EH (cell line): ENCODE measurements around the gene TAF1B.
A peak's percentile ranks its signal among the peaks of the same experiment; 100 is the strongest.

Source experiments
- DNase-seq: peaks from one replicate; pipeline ENCODE4 v3.0.0-alpha.2; 2015; ENCODE audit warnings: low read depth

Gene TAF1B

DNA sequence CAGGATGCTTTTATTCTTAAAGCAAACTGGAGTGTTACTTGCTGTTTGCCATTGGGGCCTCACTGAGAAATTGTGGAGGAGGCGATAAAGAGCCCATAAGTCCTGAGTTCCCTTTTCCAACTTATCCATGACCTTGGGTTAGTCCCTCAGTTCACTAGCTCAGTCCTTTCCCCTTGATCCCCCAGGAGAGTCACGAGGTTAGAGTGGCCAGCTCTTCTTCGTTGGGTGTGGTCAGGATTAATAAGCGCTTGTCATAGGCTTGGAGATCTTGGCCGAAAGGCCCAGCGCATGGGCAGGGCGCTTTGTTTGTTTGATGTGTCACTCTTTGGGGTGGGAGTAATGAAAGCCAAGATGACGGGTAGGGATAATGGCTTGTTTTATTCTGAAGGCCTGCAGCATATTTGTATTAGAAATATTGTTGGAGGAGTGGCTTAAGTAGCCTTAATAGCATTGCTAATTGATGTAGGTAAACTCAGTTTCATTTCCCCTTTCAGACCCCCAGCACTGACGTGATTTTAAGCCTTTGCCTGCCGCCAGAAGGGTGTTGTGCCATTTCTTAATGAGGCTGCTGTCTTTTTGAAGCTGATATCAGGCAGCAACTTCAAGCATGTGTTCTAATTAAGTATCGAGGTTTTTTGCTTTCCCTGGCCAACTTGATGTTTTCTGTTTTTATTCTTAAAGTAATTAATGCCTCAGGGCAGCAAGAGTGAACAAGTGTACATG lies 123.9 kb downstream of the TAF1B start:
- DNase-seq = no peak

DNA sequence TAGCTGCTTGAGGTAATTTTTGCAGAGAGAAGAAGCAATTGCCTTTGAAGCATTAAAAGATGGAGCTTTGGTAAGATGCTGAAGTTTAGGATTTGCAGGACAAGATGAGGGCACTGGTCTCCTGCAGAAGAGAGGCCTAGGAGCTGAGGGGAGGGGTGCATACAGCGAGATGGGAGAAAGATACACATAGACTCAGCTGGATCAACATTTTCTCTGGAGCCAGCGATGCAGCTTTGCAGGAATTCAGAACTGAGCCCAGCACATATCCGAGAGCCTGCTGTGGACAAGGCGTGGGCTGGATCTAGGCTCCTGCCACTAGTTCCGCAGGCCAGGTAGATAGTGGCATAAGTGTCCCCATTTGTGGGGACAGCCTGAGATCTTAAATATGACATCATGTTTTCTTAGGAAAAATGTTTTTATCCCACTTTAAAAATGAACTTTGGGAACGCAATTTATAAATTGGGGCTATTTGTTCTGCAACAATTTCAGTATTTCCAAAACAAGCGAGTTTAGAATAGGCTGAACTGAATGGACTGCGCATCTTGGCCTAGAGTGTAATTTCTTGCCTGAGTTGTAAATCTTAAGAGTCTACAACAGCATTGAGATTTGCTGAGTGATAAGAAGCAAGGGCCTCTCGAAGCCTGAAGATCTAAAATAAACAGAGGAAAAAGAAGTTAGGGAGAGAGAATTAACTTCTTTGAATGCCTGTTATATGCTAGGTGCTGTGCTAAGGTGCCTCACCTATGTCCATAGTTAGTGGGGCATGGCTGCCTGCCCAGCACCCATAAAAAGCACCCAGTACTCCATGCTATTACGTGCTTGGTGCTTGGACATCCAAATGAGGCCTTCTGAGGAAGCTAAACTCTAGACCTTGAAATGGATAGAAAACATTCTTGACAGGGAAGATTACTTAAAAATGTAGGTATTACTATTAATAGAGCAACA lies 125.6 kb downstream of the TAF1B start:
- DNase-seq = no peak

DNA sequence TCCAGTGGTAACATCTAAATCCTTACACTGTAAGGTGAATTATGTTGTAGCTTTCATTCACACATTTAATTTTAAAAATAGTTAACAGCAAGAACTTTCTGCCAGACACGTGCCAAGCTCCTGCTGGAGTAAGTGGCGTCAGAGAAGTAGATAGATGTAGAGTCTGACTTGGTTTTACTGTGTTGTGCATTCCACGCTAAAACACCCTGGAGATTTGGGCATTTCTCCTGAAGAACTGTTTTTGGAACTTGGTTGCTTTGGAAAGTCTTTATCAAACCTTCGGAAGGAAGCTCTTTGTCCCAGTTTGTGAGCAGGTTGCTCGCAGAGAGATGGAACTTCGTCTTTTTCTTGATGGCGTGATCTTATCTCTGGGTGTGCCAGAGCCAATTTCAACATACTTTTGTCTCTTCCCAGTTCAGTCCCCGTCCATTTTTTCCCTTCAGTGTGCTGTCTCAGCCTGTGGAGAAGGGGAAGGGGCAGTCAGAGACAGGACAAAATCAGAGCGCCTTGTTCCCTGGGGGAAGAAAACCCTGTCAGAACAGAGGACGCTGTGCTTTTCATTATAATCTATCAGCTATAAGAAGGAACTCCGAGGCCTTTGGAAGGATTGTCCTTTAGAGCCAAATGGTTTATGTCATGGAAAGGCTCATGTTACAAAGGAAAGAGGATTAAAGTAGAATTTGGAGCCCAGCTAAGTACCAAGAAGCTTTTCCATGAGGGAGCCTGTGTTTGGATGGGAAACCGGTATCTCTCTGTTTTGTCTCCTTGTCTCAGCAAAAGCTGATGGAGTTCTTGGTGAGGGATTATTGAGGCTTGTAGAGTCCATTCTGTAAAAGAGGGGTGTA lies 127.1 kb downstream of the TAF1B start:
- peak; percentile 22 for DNase-seq

DNA sequence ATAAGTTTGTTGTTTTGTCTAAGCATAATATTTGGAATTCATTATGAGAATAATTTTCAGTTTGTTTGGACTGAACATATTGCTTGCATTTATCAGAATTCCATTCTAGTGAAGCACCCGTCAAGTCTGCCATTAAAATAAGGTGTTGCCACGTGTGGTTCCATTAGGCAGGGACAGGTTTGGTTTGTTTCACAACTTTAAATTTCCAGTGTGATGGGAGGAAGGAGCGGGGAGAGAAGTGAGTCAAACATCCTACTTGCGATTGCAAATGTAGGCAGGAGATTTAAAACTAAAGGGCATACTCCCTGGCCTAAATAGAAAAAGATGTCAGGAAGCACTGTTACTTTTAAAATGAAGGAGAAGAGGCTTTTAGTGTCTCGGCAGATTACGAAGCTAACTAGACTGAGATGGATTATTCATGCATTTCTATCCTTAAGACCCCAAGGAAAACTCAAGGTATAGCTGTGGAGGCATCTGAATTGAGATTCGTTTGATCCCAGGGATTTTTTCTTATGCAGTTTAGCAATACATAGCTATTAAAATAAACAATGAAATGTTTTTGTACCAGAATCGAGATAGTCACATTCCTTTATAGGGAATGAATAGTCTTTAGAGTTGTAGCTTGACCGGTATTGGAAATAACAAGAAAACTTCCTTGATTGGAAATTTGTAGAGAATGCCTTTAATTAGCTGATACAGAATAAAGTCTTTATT lies 128.0 kb downstream of the TAF1B start:
- DNase-seq = peak; percentile 59

DNA sequence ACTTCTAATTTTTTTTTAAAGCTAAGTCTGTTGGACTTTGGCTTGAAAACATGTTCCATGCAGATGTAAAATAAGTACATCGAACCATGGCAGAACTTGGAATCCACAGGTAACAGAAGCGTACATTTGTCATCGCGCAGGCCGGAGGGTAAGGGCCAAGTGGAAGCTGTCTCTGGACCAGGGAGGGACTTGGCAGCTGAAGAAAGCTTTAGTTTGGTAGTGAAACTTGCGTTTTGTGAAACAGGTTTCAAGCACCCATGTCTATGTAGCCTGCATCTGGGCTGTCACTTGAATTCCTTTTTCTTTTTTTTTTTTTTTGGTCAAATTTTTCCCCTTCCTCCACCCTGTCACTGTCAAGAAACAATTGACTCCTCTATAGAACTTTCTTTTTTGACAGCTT lies 128.6 kb downstream of the TAF1B start:
- no peak for DNase-seq

DNA sequence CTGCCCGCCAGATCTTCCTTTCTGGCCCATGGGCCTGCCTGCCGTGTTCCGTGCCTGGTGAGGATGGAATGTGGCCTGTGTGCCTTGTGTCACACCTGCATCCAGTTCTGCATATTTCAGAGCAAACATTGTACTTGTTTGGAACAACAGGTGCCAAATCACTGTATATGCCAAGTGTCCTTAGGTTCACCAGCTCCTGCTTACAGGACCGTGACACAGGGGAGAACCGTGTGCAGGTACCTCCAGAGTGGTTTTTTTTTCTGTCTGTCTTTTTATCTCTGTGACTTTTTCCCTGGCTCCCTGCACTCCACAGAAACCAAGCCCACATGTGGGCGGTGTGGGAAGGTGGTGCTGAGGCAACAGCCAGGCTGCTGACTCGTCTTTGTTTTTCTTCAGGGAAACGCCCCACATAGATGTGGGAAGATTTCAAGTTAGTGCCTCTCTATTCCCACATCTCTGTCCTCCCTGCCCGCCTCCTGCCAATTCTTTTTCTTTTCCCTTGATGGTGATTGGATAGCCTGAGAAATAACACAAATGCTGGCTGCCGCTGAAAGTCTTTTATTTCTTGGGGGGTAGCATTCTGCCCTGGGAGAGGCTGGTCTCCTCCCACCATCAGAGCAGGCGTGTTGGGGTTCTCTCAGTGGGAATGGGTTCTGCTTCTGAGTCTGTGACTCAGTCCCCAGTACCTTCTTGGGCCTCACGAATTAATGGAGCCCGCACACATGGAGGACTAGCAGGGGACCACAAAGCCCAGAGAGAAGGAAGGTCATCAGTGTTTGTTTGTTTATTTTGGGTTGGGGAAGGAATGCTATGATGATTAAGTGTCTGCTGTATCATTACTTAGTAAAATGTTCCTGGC lies 129.6 kb downstream of the TAF1B start:
- DNase-seq = peak; percentile 70

DNA sequence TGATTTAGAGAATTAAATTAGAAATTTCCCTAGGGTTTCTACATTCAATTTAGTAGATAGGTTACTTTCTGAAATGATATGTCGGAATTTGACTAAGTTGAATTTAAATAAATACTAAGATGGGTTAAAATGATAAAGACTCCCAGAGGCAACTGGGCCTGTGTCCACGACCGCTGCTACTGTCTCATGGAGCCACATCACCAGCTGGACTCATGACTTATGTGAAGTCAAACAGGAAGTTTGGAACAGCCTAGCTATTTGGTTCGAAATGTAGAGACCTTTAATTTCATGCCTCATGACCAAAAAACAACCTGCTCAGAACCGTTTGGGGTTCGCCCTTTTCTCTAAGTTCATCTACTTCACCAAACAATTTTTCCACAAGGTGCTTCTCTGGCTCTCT lies 130.4 kb downstream of the TAF1B start:
- DNase-seq = peak; percentile 61

DNA sequence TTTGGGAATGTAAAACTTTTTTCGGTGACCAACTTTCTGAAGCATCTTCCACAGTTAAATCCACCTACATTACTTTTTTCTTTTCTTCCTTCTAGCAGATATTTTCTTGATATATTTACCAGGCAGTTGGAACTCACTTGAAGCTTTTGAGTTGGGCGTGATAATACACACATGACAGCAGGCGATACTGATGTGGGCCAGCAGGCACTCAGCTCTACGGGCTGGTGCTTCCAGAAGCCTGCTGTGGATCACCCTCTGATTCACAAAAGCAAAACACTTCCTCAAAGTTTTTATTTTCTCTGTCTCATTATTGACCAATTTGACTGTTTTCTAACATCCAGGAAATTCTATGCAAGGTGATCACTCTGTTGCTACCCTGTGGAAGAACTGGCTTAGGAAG lies 131.1 kb downstream of the TAF1B start:
- DNase-seq = no peak

DNA sequence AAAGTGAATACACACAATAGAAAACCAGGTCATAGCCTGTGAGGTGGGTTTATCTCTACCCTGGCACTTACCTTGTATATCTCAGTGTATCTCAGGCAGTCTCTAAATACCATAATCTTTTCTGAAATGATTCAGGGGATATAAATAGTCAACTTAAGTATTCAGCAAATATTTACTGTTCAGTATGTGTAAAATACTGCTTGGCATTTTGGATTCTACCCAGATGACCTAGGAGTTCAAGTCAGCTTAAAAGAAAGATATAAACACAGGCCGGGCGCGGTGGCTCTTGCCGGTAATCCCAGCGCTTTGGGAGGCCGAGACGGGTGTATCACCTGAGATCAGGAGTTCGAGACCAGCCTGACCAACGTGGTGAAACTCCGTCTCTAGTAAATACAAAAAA lies 132.1 kb downstream of the TAF1B start:
- DNase-seq = peak; percentile 64

DNA sequence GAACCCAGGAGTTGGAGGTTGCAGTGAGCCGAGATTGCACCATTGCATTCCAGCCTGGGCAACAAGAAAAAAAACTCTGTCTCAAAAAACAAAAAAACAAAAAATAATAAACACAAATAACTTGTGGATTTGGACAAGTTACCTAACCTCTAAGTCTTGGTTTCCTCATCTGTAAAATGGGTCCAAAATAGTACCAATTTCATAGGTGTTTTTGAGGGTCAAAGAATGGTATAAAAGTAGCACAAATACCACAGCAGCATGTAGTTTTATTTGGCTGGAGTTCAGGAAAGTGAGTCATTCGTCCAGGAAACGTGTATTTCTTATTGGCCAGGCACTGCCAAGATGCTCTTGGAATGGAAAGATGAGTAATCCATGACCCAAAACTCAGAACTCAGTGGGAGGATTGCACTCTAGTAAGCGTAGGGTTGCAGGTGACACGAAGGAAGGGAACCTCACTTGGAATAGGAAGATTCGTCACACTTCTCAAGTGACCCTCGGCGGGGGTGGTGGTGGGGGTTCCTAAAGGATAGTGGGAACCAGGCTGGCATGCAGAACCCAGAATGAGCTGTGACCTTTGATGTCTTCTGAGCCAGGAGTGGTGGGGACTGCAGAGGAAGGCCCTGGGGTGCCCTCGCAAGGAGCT lies 132.7 kb downstream of the TAF1B start:
- peak; percentile 97 for DNase-seq

DNA sequence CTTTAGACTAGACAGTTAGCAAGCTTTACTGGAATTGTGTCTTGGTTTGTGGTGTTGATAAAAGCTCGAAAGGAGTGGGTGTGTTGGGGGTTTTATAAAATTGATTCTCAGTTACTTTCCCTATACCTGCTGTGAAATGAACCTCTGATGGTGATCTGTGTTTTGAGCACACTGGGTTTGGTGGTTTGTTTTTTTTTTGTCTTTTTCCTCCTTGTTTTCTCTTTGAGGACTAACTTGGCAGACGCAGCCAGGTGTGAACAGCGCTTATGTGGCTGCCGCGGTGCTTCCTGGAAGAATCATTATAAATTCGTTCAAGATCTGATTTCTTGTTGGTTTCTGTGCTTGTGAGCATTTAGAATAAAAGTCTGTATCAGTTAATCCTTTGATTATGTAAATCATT lies 136.7 kb downstream of the TAF1B start:
- DNase-seq = no peak

DNA sequence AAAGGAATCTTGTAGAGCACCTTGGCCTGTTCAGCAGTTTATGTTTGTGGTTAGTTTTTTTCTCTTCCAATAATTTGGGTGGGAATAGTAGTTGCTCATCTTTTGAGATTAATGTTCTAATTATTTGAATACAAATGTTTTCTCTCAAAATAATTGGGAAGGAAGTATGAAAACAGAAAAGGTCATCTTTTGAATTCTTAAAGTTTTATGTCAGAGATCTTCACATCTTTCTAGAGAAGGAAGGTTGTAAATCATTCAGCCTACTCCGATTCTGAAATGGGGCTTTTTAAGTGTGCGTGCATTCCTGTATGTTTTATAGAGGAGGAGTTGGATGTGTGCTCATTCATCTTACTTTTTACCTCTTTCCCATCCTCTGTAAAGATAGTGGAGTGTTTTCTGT lies 137.2 kb downstream of the TAF1B start:
- DNase-seq = peak; percentile 87

DNA sequence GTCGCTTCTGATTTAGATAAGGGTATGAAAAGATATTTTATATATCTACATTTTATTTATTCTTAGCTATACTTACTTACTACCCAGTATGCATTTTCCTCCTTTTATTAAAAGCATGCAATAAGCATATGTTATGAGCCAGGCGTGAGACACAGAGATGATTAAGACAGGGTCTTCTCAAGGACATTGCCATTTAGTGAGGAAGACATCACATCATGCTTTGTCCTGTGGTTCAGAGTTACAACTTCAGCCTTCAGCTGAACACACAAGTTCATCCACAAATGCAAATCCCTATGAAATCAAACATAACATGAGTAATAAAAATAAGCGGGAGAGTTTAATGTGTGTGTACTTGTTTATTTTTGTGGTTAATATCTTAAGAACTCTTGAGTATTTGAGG lies 138.4 kb downstream of the TAF1B start:
- DNase-seq = peak; percentile 46

DNA sequence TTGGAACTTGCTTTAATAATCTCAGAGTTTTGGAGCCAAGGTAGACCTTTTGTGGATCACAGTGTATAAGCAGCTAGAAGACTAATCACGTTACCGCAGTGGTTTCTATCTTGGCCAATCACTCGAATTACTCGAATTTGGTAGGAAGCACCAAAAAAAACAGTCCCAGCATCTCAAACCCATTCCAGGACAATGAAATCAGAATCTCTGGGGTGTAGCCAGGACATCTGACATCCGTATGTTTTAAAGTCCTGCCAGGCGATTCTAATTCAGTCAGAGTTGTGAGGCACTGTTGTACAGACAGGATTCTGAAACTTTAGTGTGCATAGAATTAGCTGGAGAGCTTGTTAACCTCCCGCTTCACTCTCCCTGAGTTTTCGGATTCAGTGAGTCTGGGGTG lies 139.0 kb downstream of the TAF1B start:
- DNase-seq = peak; percentile 94

DNA sequence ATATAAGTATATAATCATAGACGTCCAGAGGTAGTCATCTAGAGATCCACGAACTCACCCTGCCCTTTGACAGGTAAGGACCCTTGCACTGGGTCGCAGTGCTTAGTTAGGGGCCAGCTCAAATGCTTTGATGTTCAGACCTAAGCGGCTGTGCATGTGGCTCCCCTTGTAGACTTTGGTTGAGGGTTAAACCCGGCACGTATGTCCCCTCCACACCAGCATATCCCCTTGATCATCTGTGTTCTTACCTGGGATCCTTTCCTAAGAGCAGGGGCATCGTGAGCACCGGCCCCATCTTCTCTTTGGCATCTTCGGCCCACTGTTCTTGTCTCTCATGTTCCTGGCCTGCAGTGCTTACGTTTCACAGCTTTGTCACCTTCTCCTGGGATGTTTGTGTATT lies 139.6 kb downstream of the TAF1B start:
- no peak for DNase-seq

DNA sequence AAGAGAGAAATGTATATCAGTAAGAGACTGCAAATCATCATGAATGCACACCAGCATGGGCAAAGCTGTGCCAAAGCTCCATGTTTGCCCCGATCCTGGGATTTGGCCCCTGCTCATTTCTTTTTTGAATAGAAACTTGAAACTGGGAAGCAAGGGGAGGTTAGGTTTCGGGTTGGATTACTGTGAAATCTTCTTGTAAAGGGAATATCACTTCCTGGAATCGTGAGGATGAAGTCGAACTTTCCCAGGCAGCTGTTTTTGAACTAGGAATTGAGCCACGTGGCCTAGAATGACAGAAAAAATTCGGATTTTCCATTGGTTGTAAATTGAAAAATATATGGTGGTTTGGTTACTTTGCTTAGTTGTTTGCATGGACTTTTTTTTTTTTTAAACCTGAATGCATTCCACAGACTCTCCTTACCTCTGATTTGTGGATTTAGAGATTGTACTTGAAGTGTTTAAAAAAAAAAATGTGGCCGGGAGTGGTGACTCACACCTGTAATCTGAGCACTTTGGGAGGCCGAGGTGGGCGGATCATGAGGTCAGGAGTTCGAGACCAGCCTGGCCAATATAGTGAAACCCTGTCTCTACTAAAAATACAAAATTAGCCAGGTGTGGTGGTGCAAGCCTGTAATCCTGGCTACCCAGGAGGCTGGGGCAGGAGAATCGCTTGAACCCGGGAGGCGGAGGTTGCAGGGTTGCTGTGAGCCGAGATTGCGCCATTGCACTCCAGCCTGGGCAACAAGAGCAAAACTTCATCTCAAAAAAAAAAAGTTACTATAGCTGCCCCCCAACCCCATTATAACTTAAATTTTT lies 140.3 kb downstream of the TAF1B start:
- DNase-seq = peak; percentile 68
